SH-SY5Y (cell line): Measurements from ENCODE around the gene ZIC2.

Experiments
- GATA2 ChIP-seq: IDR thresholded peaks from 2 replicates; pipeline ENCODE4 v1.6.1; 2011; ENCODE audit warnings: mild to moderate bottlenecking, low read depth, low read length
- GATA3 ChIP-seq: IDR thresholded peaks from 2 replicates; pipeline ENCODE4 v1.6.1; 2011; ENCODE audit warnings: low read depth, mild to moderate bottlenecking, low read length, moderate library complexity

DNA sequence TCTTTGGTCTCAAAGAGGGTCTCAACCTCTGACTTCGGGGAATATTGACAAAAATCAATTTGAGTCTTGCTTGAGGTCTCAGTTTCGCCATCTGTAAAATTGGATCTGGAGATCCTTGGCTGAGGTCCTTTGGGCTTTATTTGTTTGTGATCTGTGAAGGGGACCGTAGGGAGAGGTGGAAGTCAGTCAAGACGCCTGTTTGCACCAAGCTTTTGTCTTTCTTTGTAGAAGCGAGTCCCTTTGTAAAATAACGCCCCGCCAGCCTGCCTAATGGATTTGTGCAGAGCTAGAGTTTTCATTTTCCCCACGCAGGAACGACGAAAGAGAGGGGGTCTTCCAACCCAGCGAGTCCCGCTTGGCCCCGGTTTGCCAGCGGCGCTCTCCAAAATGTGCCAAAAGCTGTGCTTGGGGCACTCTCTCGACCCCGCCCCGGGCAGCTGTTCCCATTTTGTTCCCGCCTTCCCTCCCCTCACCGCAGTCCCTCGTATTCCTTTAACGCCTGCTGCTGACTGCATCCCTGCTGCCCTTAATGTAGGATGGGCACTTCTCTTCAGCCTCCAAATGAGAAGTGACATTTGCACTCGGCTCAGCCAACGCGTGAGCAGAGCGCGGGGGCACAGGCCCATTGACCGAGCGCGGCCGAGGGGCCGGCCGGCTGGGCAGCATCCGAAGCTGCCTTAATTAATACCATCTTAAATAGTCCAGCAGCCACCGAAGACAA, 23.0 kb upstream of the ZIC2 start:
- no peak for TF ChIP-seq GATA2
- TF ChIP-seq GATA3, result no peak
